Fibroblast of lung (primary cell): ENCODE data around the gene PAEP.

Experiments
- EZH2 ChIP-seq: IDR thresholded peaks from 2 replicates; pipeline ENCODE4 v1.5.1; 2012; ENCODE audit warnings: low read length, control low read depth, mild to moderate bottlenecking; ENCODE audit errors: missing control alignments
- TF ChIP-seq, protein P1 (sequence below), 2 donors: IDR thresholded peaks in 1 of 2; conservative IDR thresholded peaks in 1 of 2; 1 replicate in 1 of 2; 2 replicates in 1 of 2; pipeline ENCODE4 v1.5.1; 2011 to 2012; ENCODE audit warnings: low read length in 2 of 2, control low read depth in 1 of 2, inconsistent platforms in 1 of 2, low read depth in 1 of 2, mild to moderate bottlenecking in 1 of 2

DNA sequence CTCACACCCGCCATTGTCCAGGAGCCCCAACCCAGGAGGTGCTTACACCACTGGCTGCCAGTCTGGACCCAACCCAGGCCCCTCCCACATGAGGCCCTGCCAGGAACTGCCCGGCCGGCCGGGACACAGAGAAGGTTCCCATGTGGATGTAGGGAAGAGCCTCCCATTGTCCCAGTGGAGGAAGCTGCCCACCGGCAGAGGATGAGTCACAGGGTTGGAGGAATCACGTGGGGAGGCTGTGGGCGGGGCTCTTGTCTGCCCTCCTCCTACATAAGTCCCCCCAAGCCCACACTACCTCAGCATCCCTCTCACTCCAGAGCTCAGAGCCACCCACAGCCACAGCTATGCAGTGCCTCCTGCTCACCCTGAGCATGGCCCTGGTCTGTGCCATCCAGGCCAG lies 26.1 kb downstream of the PAEP start:
- TF ChIP-seq, protein P1, sequence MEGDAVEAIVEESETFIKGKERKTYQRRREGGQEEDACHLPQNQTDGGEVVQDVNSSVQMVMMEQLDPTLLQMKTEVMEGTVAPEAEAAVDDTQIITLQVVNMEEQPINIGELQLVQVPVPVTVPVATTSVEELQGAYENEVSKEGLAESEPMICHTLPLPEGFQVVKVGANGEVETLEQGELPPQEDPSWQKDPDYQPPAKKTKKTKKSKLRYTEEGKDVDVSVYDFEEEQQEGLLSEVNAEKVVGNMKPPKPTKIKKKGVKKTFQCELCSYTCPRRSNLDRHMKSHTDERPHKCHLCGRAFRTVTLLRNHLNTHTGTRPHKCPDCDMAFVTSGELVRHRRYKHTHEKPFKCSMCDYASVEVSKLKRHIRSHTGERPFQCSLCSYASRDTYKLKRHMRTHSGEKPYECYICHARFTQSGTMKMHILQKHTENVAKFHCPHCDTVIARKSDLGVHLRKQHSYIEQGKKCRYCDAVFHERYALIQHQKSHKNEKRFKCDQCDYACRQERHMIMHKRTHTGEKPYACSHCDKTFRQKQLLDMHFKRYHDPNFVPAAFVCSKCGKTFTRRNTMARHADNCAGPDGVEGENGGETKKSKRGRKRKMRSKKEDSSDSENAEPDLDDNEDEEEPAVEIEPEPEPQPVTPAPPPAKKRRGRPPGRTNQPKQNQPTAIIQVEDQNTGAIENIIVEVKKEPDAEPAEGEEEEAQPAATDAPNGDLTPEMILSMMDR (conservative IDR thresholded peaks at IDR 0.05 in 1 of 2, IDR thresholded peaks at IDR 0.05 in 1 of 2; ENCODE audit: low read depth in 1 of 2, low read length in 2 of 2), result no peak
- TF ChIP-seq EZH2, result no peak
